Measurements from ENCODE around the gene LIN7B.

DNA sequence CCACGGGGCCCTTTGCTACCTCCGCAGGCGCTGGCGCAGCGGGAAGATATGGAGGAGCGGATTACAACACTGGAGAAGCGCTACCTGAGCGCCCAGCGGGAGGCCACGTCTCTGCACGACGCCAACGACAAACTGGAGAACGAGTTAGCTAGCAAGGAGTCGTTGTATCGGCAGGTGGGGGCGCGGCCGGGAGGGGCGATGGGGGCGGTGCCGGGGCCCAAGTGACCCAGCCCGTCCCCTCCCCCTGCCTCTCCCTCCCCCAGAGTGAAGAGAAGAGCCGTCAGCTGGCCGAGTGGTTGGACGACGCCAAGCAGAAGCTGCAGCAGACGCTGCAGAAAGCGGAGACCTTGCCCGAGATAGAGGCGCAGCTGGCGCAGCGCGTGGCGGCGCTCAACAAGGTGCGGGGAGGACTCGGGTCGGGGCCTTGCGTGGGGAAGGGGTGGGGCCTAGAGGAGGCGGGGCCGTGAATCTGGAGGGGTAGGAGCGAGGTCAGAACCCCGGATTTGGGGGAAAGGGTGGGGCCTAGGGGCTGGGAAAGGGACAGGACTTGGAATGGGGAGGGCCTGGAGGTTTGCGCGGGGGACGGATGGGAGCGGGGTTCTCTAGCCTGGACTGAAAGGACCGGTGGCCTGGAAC lies 18.9 kb downstream of the LIN7B start:
- TF ChIP-seq GATA2 (IDR thresholded peaks at IDR 0.05; ENCODE audit: low read depth, low read length): no peak
- TF ChIP-seq GATA3 (IDR thresholded peaks at IDR 0.05; ENCODE audit: low read depth, low read length): no peak
